ENCODE data around the gene KCND3.

DNA sequence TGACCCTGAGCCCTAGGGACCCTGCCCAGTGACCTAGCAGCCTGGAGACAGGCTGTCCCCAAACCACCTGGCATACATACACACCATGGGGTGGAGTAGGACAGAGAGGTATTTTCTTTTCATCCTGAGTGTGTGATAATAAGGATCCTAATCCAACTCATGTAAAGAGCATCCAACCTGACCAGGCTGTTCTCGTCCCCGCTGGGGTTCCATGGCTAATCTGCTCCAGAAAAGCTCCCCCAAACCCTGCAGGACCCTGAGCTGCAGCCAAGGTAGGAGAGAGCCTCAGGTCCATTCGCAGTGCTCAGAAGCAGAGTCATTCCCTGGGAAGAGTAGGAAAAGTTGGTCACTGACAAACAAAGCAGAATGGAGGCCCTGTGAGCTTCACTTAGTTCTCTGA, 31.4 kb downstream of the KCND3 start:
- no peak for TF ChIP-seq POLR2A (IDR thresholded peaks at IDR 0.05)
- TF ChIP-seq, protein P1, sequence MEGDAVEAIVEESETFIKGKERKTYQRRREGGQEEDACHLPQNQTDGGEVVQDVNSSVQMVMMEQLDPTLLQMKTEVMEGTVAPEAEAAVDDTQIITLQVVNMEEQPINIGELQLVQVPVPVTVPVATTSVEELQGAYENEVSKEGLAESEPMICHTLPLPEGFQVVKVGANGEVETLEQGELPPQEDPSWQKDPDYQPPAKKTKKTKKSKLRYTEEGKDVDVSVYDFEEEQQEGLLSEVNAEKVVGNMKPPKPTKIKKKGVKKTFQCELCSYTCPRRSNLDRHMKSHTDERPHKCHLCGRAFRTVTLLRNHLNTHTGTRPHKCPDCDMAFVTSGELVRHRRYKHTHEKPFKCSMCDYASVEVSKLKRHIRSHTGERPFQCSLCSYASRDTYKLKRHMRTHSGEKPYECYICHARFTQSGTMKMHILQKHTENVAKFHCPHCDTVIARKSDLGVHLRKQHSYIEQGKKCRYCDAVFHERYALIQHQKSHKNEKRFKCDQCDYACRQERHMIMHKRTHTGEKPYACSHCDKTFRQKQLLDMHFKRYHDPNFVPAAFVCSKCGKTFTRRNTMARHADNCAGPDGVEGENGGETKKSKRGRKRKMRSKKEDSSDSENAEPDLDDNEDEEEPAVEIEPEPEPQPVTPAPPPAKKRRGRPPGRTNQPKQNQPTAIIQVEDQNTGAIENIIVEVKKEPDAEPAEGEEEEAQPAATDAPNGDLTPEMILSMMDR (IDR thresholded peaks at IDR 0.05): no peak

Data from lower leg skin (tissue), 3 donors.